OCI-LY1 (cell line): ENCODE results near the gene UBE2Q1.

ENCODE experiments used
- H2AFZ ChIP-seq: fragments of 200-600 bp; sonication (generic), shearing (Covaris generic); 2 replicates; pipeline ENCODE4 v1.6.0; 2014; ENCODE audit warnings: antibody characterized with exemption, mild to moderate bottlenecking, low read length
- H3F3A ChIP-seq: fragments of 200-600 bp; sonication (generic), shearing (Covaris generic); 2 replicates; pipeline ENCODE4 v1.6.0; 2014; ENCODE audit warnings: mild to moderate bottlenecking, antibody characterized with exemption, low read length, moderate library complexity; ENCODE audit not compliant: insufficient read depth
- H3K27ac ChIP-seq: fragments of 200-600 bp; sonication (generic); 2 replicates; pipeline ENCODE4 v1.5.1; 2014; ENCODE audit warnings: low read length, mixed run types, mild to moderate bottlenecking, low read depth; ENCODE audit not compliant: poor library complexity, severe bottlenecking
- H3K27me3 ChIP-seq: fragments of 200-600 bp; sonication (generic); 2 replicates; pipeline ENCODE4 v1.6.0; 2014; ENCODE audit warnings: antibody characterized with exemption, mild to moderate bottlenecking, low read length, moderate library complexity; ENCODE audit not compliant: insufficient read depth
- H3K36me3 ChIP-seq: fragments of 200-600 bp; sonication (generic); 2 replicates; pipeline ENCODE4 v1.6.1; 2014; ENCODE audit warnings: mild to moderate bottlenecking, antibody characterized with exemption, low read length, moderate library complexity, mixed read lengths; ENCODE audit not compliant: insufficient read depth
- H3K4me1 ChIP-seq: fragments of 200-600 bp; sonication (generic); 2 replicates; pipeline ENCODE4 v1.5.1; 2014; ENCODE audit warnings: mild to moderate bottlenecking, low read length, moderate library complexity; ENCODE audit not compliant: insufficient read depth, severe bottlenecking
- H3K4me2 ChIP-seq: fragments of 200-600 bp; sonication (generic), shearing (Covaris generic); 2 replicates; pipeline ENCODE4 v1.6.1; 2014; ENCODE audit warnings: low read length
- H3K4me3 ChIP-seq: fragments of 200-600 bp; sonication (generic); 2 replicates; pipeline ENCODE4 v1.5.1; 2014; ENCODE audit warnings: low read length, low read depth, mild to moderate bottlenecking, mixed read lengths; ENCODE audit not compliant: poor library complexity, severe bottlenecking
- H3K79me2 ChIP-seq: fragments of 200-600 bp; shearing (Covaris generic); 2 replicates; pipeline ENCODE4 v1.6.1; 2016; ENCODE audit warnings: mixed run types, low read length, mixed read lengths; ENCODE audit not compliant: insufficient read depth
- H3K9ac ChIP-seq: fragments of 200-600 bp; sonication (generic), shearing (Covaris generic); 2 replicates; pipeline ENCODE4 v1.6.1; 2014; ENCODE audit warnings: mild to moderate bottlenecking, low read length, mixed read lengths
- H3K9me2 ChIP-seq: fragments of 200-600 bp; sonication (generic), shearing (Covaris generic); 2 replicates; pipeline ENCODE4 v1.6.1; 2014; ENCODE audit warnings: low read depth, mild to moderate bottlenecking, low read length, mixed read lengths
- H3K9me3 ChIP-seq: fragments of 200-600 bp; shearing (Covaris generic); 2 replicates; pipeline ENCODE4 v1.6.1; 2014; ENCODE audit warnings: low read length, mixed read lengths
- H4K20me1 ChIP-seq: fragments of 200-600 bp; sonication (generic), shearing (Covaris generic); 2 replicates; pipeline ENCODE4 v1.6.0; 2016; ENCODE audit warnings: mild to moderate bottlenecking, low read length; ENCODE audit not compliant: insufficient read depth
- EZH2 ChIP-seq: fragments of 200-600 bp; sonication (generic), shearing (Covaris generic); IDR thresholded peaks from 2 replicates; pipeline ENCODE4 v1.8.0; 2017; ENCODE audit warnings: borderline replicate concordance, mixed run types, mild to moderate bottlenecking, antibody characterized with exemption, low read length, moderate library complexity, mixed read lengths
- TF ChIP-seq, protein P1 (sequence below): fragments of 200-600 bp; sonication (generic), shearing (Covaris generic); IDR thresholded peaks from 2 replicates; pipeline ENCODE4 v1.5.1; 2017; ENCODE audit warnings: mild to moderate bottlenecking, antibody characterized with exemption, low read length, moderate library complexity, mixed read lengths

Gene UBE2Q1

DNA sequence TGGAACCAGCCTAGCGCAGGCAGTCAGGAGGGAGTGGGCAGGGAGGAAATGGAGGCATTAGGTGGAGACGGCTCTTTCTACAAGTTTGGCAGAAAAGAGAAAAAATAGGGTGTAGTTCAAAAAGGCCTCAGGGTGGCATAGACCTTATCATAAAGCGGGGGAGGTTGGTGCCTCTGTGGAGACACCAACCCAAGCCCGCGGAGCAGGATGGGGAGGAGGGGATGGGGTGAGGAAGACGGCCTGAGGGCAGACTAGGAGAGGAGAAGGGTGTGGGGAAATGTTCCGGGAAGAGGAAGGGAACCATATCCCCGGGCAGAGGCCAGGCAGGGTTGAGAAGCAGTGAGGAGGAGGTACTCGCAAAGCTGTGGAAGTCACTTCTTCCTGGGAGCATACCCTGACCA, 38.9 kb downstream of the UBE2Q1 start:
- Histone ChIP-seq H3K4me2 (no peak overlapping the region), H3K27ac (no peak overlapping the region), H4K20me1 (no peaks in the 10 kb centered on the region), H3F3A (no peaks in the 10 kb centered on the region), H3K27me3 (no peaks in the 10 kb centered on the region), H3K79me2 (no peaks in the 10 kb centered on the region), H3K4me3 (no peak overlapping the region), H3K4me1 (no peaks in the 10 kb centered on the region), H3K9me2 (no peaks in the 10 kb centered on the region), H3K9ac (no peak overlapping the region), H3K9me3 (no peaks in the 10 kb centered on the region), H2AFZ (no peak overlapping the region), H3K36me3 (no peaks in the 10 kb centered on the region)
- no peak for TF ChIP-seq EZH2
- TF ChIP-seq, protein P1, sequence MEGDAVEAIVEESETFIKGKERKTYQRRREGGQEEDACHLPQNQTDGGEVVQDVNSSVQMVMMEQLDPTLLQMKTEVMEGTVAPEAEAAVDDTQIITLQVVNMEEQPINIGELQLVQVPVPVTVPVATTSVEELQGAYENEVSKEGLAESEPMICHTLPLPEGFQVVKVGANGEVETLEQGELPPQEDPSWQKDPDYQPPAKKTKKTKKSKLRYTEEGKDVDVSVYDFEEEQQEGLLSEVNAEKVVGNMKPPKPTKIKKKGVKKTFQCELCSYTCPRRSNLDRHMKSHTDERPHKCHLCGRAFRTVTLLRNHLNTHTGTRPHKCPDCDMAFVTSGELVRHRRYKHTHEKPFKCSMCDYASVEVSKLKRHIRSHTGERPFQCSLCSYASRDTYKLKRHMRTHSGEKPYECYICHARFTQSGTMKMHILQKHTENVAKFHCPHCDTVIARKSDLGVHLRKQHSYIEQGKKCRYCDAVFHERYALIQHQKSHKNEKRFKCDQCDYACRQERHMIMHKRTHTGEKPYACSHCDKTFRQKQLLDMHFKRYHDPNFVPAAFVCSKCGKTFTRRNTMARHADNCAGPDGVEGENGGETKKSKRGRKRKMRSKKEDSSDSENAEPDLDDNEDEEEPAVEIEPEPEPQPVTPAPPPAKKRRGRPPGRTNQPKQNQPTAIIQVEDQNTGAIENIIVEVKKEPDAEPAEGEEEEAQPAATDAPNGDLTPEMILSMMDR, result no peak

DNA sequence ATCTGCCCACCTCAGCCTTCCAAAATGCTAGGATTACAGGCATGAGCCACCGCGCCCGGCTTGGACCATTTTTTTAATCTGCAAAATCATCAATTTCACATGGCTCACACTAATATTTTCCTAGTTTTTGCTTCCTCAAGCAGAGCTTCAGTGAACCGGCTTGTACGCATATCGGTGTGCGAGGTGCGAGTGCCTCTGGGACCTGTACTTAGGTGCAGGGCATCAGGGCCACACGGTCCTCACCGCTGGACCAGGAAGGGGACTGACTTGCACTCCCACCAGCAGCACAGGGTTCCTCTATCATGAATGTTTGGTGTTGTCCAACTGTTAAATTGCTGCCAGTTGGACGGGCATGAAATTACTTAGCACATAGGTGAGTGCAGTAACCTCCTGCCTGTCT, 40.8 kb downstream of the UBE2Q1 start:
- H2AFZ ChIP-seq, result no peak overlapping the region
- no peaks in the 10 kb centered on the region for H3K4me1 ChIP-seq
- H3K4me3 ChIP-seq, result no peak overlapping the region
- H3K9me3 ChIP-seq, result no peaks in the 10 kb centered on the region
- no peaks in the 10 kb centered on the region for H3F3A ChIP-seq
- TF ChIP-seq EZH2, result no peak
- TF ChIP-seq, protein P1, result no peak
- H3K4me2 ChIP-seq, result no peak overlapping the region
- H3K9me2 ChIP-seq, result no peaks in the 10 kb centered on the region
- H4K20me1 ChIP-seq, result no peaks in the 10 kb centered on the region
- no peak overlapping the region for H3K9ac ChIP-seq
- no peaks in the 10 kb centered on the region for H3K36me3 ChIP-seq
- H3K79me2 ChIP-seq, result no peaks in the 10 kb centered on the region
- H3K27me3 ChIP-seq, result no peaks in the 10 kb centered on the region
- no peak overlapping the region for H3K27ac ChIP-seq

DNA sequence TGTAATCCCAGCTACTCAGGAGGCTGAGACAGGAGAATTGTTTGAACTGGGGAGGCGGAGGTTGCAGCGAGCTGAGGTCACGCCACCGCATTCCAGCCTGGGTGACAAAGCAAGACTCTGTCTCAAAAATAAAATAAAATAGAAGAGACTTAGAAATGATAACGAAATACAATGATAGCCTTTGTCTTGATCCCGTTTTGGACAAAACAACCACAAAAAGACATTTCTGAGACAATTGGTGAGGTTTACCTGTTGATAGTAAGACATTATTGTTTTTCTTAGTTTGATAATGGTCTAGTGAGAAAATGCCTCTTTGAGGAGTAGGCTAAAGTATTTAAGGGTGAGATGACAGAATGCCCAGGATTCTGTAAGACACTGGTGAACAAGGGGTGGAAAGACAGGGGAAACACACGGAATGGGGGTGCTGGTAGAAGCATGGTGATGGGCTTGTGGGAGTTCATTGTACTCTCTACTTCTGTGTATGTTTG, 44.4 kb downstream of the UBE2Q1 start:
- Histone ChIP-seq H3K4me1 (no peaks in the 10 kb centered on the region), H3K9me2 (no peaks in the 10 kb centered on the region), H3K4me3 (no peak overlapping the region), H4K20me1 (no peaks in the 10 kb centered on the region), H3K9me3 (no peaks in the 10 kb centered on the region), H3K36me3 (no peaks in the 10 kb centered on the region), H3K27me3 (0 out of 2 replicates have a peak, but pooled peaks cover 5% of the 10 kb centered on the region), H2AFZ (no peak overlapping the region), H3F3A (no peaks in the 10 kb centered on the region), H3K9ac (no peak overlapping the region), H3K79me2 (no peaks in the 10 kb centered on the region), H3K27ac (no peak overlapping the region), H3K4me2 (no peak overlapping the region)
- TF ChIP-seq EZH2, result no peak
- TF ChIP-seq, protein P1, result no peak
